NK-92 (cell line): Measurements from ENCODE around the gene CCDC167.

Experiments
- DNase-seq: peaks from one replicate; lab custom pipeline; 2025; ENCODE audit not compliant: unreplicated experiment; lab: John Stamatoyannopoulos, UW

CCDC167 gene

DNA sequence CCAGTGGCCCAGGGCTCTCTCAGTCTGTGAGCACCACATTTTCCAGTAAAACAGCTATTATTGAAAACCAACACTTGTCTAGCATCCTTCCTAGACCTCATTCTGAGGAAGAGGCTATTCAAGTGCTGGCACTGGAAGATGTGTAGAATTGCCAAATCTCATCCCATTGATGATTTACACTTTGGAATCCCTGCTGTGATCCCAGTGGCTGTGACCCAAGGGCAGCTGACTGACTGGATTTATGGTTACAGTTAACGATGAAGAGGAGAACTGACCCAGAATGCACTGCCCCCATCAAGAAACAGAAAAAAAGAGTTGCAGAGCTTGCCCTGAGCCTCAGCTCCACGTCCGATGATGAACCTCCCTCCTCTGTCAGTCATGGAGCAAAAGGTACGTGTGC is 64.3 kb downstream of the CCDC167 start:
- DNase-seq, result no peak

DNA sequence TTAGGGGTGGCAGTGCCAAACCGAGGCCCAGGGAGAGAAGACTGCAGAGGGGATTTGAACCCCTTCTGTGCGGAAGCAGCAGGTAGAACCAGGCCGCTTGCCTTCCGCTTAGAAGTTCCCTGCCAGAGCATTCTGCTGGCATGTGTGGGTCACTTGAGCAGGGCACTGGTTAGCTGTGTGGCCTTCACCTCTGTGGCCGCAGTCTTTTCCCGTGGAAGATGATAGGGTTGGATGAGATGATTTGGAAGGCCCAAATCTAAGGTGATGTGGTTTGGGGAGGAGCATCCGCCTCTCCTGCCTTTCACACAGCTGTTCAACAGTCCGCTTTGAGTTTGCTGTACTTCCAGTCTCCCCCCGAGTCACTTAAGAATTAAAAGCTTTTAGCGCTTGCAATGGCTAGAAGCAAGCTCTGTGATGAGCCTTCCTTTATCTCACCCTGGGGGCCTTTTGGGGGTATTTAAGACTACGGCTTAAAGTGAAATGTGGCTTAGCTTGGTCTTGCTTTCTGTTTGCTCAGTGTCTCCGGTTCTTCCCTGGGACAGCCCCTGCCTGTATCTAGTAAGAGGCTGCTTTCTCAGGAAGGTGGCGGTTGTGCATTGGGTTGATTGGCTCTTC is 65.9 kb downstream of the CCDC167 start:
- DNase-seq, result no peak
